Ovary (tissue), 9 donors: ENCODE measurements around the gene SUMF1. TPM values are rescaled to one million over a fixed set of nuclear protein-coding genes. Genes with fewer than 3 reads are reported as not detected.

Source experiments
- DNase-seq, 5 donors: peaks; one replicate each; pipeline ENCODE4 v3.0.0-alpha.2; 2019 to 2020
- H3K27ac ChIP-seq, 2 donors: fragments of 200-600 bp; one replicate each; pipeline versions ENCODE4 v1.5.1 to v1.8.0; 2019 to 2022
- H3K27me3 ChIP-seq: fragments of 200-600 bp; one replicate; pipeline ENCODE4 v1.8.0; 2022
- H3K36me3 ChIP-seq: fragments of 200-600 bp; sonication (generic); one replicate; pipeline ENCODE4 v1.5.1; 2019
- H3K4me1 ChIP-seq: one replicate; pipeline ENCODE4 v1.8.1; 2013; ENCODE audit warnings: mild to moderate bottlenecking, moderate library complexity; ENCODE audit not compliant: insufficient read depth
- H3K4me3 ChIP-seq: fragments of 200-600 bp; sonication (generic); one replicate; pipeline ENCODE4 v1.5.1; 2017
- H3K9me3 ChIP-seq, 2 donors: fragments of 200-600 bp in 1 of 2; sonication (generic) in 1 of 2; one replicate each; pipeline versions ENCODE4 v1.5.1 to v1.8.1; 2013 to 2019; ENCODE audit warnings: mild to moderate bottlenecking in 1 of 2, moderate library complexity in 1 of 2
- CTCF ChIP-seq, 3 donors: fragments of 450-650 bp in 2 of 3; fragments of 200-600 bp in 1 of 3; IDR thresholded peaks; one replicate each; pipeline versions ENCODE4 v1.5.1 to v1.8.0; 2016 to 2022; ENCODE audit warnings: antibody characterized with exemption in 3 of 3, mild to moderate bottlenecking in 1 of 3
- EP300 ChIP-seq: sonication (generic); formaldehyde crosslinking; IDR thresholded peaks from one replicate; pipeline ENCODE4 v1.6.1; 2017; ENCODE audit warnings: antibody characterized with exemption
- POLR2A ChIP-seq: fragments of 450-650 bp; IDR thresholded peaks from one replicate; pipeline ENCODE4 v1.6.1; 2017; ENCODE audit warnings: antibody characterized with exemption, mild to moderate bottlenecking, moderate library complexity
- WGBS, 3 donors: extraction: QIAGEN DNeasy Blood & Tissue Kit in 1 of 3; methylation state at CpG; one replicate each; pipeline versions ENCODE4 v1.1.5 to v1.1.7; 2013 to 2017; 5-methylcytosine and 5-hydroxymethylcytosine counted together
- intact Hi-C, 4 donors: fragments of 100-400 bp; cut with DNase I; formaldehyde crosslinking; loops; one replicate each; pipeline versions ENCODE4 v1.11.0 to v1.15.1; 2022 to 2023
- polyA plus RNA-seq, 2 donors: library from polyadenylated mRNA; stranded (reverse); fragments of 200-250 nt in 1 of 2; fragments of 350-450 nt in 1 of 2; fragmentation: Illumina TruSeq in 1 of 2; extraction: RNeasy Lipid Tissue Mini Kit (QIAGEN cat#74804) in 1 of 2; gene quantifications; one replicate each; pipeline ENCODE4 v1.2.3, GENCODE V29; 2013 to 2014
- total RNA-seq, 7 donors: library from RNA; depleted of rRNA in 2 of 7; stranded (reverse); fragments of >200 nt in 2 of 7; fragmentation: NEBNext Ultra II Directional in 3 of 7; extraction: Animal tissue kit (Norgen Biotek cat#: 25700) in 3 of 7; gene quantifications; one replicate each; pipeline versions ENCODE4 v1.1.0 to v1.2.4, GENCODE V29; 2016 to 2023
- donor health status: DM: no; HTN: no; CAD: no; lungs with moderate emphysema.
- donor health status: DM: no; HTN: no; CAD: no.
- donor health status: Bipolar disorder and iron deficiency.
- donor health status: DM: yes; HTN: yes; CAD: no.
- donor health status: DM: no; HTN: no; CAD: no.
- donor health status: DM: yes; HTN: yes; CAD: no.

The SUMF1 gene
- total and polyA plus RNA-seq, 9 donors = 17.6 to 57.2 (median 24.7) TPM

DNA sequence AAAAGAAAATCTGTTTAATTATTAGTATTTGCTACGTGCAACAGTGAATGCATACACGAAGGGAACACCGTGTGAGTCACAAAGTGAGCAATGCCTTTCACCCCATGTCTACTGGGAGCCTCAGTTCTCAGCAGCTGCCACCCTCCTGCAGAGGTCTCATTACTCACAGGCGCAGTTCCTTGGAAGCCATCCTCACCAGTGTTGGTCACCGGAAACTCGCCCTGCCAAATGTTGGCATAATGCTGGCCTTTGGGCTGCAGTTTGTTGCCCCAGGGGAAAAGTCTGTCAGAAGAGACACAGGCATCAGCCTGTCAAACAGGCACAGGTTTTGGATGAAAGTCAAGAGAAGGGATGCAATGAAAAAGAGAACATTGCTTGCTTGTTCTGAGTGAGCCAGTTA, 50.1 kb downstream of the SUMF1 start:
- Histone ChIP-seq H3K36me3 (no peaks in the 10 kb centered on the region), H3K27me3 (no peaks in the 10 kb centered on the region), H3K9me3 (no peaks in the 10 kb centered on the region), H3K4me3 (no peak overlapping the region), H3K4me1 (no peaks in the 10 kb centered on the region), H3K27ac (no peak overlapping the region)
- TF ChIP-seq CTCF (IDR thresholded peaks at IDR 0.05) (no peak), POLR2A (no peak), EP300 (no peak)
- peak in 1 of 5 donors; percentile 22 for DNase-seq
- intact Hi-C loops = no loop called here
- whole genome bisulfite sequencing, 3 donors = 84 to 88% (median 86%) methylated on average over 6 of the region's 6 CpGs

- Histone ChIP-seq H3K27me3 (no peaks in the 10 kb centered on the region), H3K36me3 (no peaks in the 10 kb centered on the region), H3K4me1 (no peaks in the 10 kb centered on the region), H3K4me3 (no peak overlapping the region), H3K27ac (no peak overlapping the region), H3K9me3 (no peaks in the 10 kb centered on the region)
- DNase-seq = no peak
- 72 to 90% (median 86%) methylated on average over 5 of the region's 5 CpGs for WGBS, 3 donors
- intact Hi-C loops = no loop called here
- TF ChIP-seq CTCF (IDR thresholded peaks at IDR 0.05) (no peak), EP300 (no peak), POLR2A (no peak)
Measured at GRCh38 chr3:4416427-4416945, 50.6 kb downstream of the SUMF1 start.

- 95 to 97% (median 96%) methylated on average over 1 of the region's 1 CpG for WGBS, 3 donors
- no peaks in the 10 kb centered on the region for H3K36me3 ChIP-seq
- intact Hi-C loops = no loop called here
Measured at GRCh38 chr3:4413467-4413866, 53.6 kb downstream of the SUMF1 start.

DNA sequence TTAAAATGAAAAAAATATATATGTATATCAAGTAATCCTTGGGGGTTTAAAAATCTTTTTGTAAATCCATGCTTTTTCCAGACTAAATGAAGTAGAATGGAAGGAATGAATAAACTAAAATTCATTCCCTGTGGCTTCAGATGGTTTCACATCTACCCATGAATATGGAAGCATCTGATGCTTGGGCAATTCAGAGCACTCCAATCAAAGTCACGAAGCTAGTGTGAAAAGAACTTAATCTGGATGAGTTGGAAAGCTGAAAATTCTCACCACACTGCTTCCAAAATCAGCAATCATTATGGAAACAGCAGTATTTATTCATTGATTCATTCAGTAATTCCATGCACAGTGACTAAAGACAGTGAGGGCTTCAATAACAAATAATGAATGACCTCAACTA, 55.2 kb downstream of the SUMF1 start:
- Histone ChIP-seq H3K9me3 (no peaks in the 10 kb centered on the region), H3K4me3 (no peak overlapping the region), H3K27ac (no peak overlapping the region), H3K27me3 (no peaks in the 10 kb centered on the region), H3K36me3 (no peaks in the 10 kb centered on the region), H3K4me1 (no peaks in the 10 kb centered on the region)
- DNase-seq = no peak
- intact Hi-C loops = no loop called here
- 95 to 98% (median 97%) methylated on average over 1 of the region's 1 CpG for WGBS, 3 donors
- TF ChIP-seq POLR2A (no peak), EP300 (no peak), CTCF (IDR thresholded peaks at IDR 0.05) (no peak)

More at GRCh38 chr3:4413467-4413866, 53.6 kb downstream of the SUMF1 start:
- H3K9me3 ChIP-seq = no peaks in the 10 kb centered on the region
- TF ChIP-seq CTCF (IDR thresholded peaks at IDR 0.05) (no peak), POLR2A (no peak), EP300 (no peak)
- H3K4me1 ChIP-seq = no peaks in the 10 kb centered on the region
- H3K27ac ChIP-seq = no peak overlapping the region
- H3K4me3 ChIP-seq = no peak overlapping the region
- no peak for DNase-seq
- H3K27me3 ChIP-seq = no peaks in the 10 kb centered on the region
